ENCODE data around the gene CST9. TPM values are rescaled to one million over a fixed set of nuclear protein-coding genes. Genes with fewer than 3 reads are reported as not detected.

Gene CST9
- total and polyA plus RNA-seq, 2 of the 13 experiments (the other 11 are each of a cell fraction or from before 2014, with no cell fraction given): 0.07 TPM; not detected in 1

GRCh38 chr20:23639490-23639958, 33.8 kb upstream of the CST9 start (continued):
- TF ChIP-seq, protein P1, sequence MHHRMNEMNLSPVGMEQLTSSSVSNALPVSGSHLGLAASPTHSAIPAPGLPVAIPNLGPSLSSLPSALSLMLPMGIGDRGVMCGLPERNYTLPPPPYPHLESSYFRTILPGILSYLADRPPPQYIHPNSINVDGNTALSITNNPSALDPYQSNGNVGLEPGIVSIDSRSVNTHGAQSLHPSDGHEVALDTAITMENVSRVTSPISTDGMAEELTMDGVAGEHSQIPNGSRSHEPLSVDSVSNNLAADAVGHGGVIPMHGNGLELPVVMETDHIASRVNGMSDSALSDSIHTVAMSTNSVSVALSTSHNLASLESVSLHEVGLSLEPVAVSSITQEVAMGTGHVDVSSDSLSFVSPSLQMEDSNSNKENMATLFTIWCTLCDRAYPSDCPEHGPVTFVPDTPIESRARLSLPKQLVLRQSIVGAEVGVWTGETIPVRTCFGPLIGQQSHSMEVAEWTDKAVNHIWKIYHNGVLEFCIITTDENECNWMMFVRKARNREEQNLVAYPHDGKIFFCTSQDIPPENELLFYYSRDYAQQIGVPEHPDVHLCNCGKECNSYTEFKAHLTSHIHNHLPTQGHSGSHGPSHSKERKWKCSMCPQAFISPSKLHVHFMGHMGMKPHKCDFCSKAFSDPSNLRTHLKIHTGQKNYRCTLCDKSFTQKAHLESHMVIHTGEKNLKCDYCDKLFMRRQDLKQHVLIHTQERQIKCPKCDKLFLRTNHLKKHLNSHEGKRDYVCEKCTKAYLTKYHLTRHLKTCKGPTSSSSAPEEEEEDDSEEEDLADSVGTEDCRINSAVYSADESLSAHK (CRISPR knock-in tag; IDR thresholded peaks at IDR 0.05; ENCODE audit: borderline replicate concordance): no peak
- TF ChIP-seq ZFAT (CRISPR knock-in tag; conservative IDR thresholded peaks at IDR 0.05) (no peak), ZFP37 (CRISPR knock-in tag; IDR thresholded peaks at IDR 0.05; ENCODE audit: borderline replicate concordance) (0 out of 2 replicates have a peak, but pooled peaks have one; percentile 62), ZBTB34 (CRISPR knock-in tag; IDR thresholded peaks at IDR 0.05) (no peak), IKZF4 (CRISPR knock-in tag; IDR thresholded peaks at IDR 0.05; ENCODE audit: borderline replicate concordance, low read depth, not compliant biosample characterization) (no peak), CREB3 (CRISPR knock-in tag; IDR thresholded peaks at IDR 0.05) (no peak), NR0B2 (CRISPR knock-in tag; IDR thresholded peaks at IDR 0.05) (no peak), ZFP82 (CRISPR knock-in tag; IDR thresholded peaks at IDR 0.05; ENCODE audit: borderline replicate concordance) (no peak), NFKBIZ (CRISPR knock-in tag; IDR thresholded peaks at IDR 0.05) (no peak)
- TF ChIP-seq, protein P2, sequence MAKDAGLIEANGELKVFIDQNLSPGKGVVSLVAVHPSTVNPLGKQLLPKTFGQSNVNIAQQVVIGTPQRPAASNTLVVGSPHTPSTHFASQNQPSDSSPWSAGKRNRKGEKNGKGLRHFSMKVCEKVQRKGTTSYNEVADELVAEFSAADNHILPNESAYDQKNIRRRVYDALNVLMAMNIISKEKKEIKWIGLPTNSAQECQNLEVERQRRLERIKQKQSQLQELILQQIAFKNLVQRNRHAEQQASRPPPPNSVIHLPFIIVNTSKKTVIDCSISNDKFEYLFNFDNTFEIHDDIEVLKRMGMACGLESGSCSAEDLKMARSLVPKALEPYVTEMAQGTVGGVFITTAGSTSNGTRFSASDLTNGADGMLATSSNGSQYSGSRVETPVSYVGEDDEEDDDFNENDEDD (CRISPR knock-in tag; IDR thresholded peaks at IDR 0.05; ENCODE audit: borderline replicate concordance): peak; percentile 45; the same call in 1 of the 2 replicates

All from HepG2 (cell line).